Activated CD8-positive, alpha-beta T cell treated with anti-CD3 and anti-CD28 coated beads for 36 hours (primary cell): ENCODE data around the gene RHEB. TPM values are rescaled to one million over a fixed set of nuclear protein-coding genes. Genes with fewer than 3 reads are reported as not detected.

Experiments used
- ATAC-seq: fragments of 200-7000 bp; cut with Tn5 transposase; one replicate; pipeline ENCODE4 v1.10.0; 2021; ENCODE audit warnings: mild to moderate bottlenecking, moderate library complexity
- CTCF ChIA-PET: fragments of 350-600 bp; sonication (Branson Sonifier 250); formaldehyde crosslinking; loops from one replicate; lab custom pipeline; 2021; ENCODE audit warnings: antibody characterized with exemption; lab: Charles Lee
- POLR2A ChIA-PET: fragments of 350-600 bp; sonication (Branson Sonifier 250); formaldehyde crosslinking; loops from one replicate; lab custom pipeline; 2021; ENCODE audit warnings: antibody characterized with exemption; lab: Charles Lee
- DNase-seq: peaks from one replicate; pipeline ENCODE4 v3.0.0-alpha.2; 2020
- H3K27ac Mint-ChIP-seq: one replicate; pipeline ENCODE4 v1.8.0; 2021; ENCODE audit warnings: mild to moderate bottlenecking, mixed read lengths
- H3K27me3 Mint-ChIP-seq: one replicate; pipeline ENCODE4 v1.8.0; 2021; ENCODE audit warnings: mixed read lengths
- H3K36me3 Mint-ChIP-seq: one replicate; pipeline ENCODE4 v1.8.0; 2021; ENCODE audit warnings: low read depth, mixed read lengths
- H3K4me1 Mint-ChIP-seq: one replicate; pipeline ENCODE4 v1.8.0; 2021; ENCODE audit warnings: low read depth, mixed read lengths
- H3K4me3 Mint-ChIP-seq: one replicate; pipeline ENCODE4 v1.8.0; 2021; ENCODE audit warnings: mild to moderate bottlenecking, moderate library complexity, mixed read lengths
- H3K9me3 Mint-ChIP-seq: one replicate; pipeline ENCODE4 v1.8.0; 2021; ENCODE audit warnings: mixed read lengths
- intact Hi-C: fragments of 100-400 bp; cut with micrococcal nuclease; formaldehyde crosslinking; loops from one replicate; pipeline ENCODE4 v1.10.0; 2022
- total RNA-seq, 2 experiments: library from RNA; stranded (reverse); gene quantifications; one replicate each; pipeline ENCODE4 v1.2.3, GENCODE V29; 2021
- TF ChIP-seq, protein P1 (sequence below): fragments of 200-600 bp; IDR thresholded peaks from one replicate; pipeline ENCODE4 v1.8.0; 2022; ENCODE audit warnings: antibody characterized with exemption, mild to moderate bottlenecking

The RHEB gene
- total RNA-seq, 2 experiments from 2014 or later: 42.0 to 42.6 TPM

GRCh38 chr7:151468217-151469018, 51.3 kb downstream of the RHEB start:
- peaks cover 6% of the 10 kb centered on the region for H3K9me3 Mint-ChIP-seq
- CTCF ChIA-PET: no interaction called here

DNA sequence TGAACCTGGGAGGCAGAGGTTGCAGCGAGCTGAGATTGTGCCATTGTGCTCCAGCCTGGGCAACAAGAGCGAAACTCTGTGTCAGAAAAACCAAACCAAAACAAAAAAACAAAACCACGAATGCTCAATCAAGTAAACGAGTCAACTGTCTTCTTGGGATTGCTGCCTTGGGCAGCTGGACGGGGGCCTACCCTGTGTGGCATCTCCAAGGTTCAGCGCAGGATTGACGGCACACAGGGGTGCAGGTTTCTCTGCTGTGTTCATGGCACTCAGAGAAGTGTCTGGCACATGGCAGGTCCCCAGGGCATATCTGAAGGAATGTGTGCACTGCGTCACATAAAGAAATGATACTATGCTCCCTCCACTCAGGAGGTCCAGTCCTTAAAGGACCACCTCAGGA, 54.5 kb downstream of the RHEB start:
- no peak for ATAC-seq
- no peak for DNase-seq
- H3K4me1 Mint-ChIP-seq: peaks cover 14% of the 10 kb centered on the region
- POLR2A ChIA-PET: interaction anchor here (0.7 to 1.6 kb wide), 2 partner anchors 81 to 166 kb away, joined by 3 read pairs; no protein-coding TSS in a partner anchor
- H3K27ac Mint-ChIP-seq: no peak overlapping the region
- peaks cover 65% of the 10 kb centered on the region for H3K36me3 Mint-ChIP-seq
- intact Hi-C loops: no loop called here
- peaks cover 21% of the 10 kb centered on the region for H3K9me3 Mint-ChIP-seq
- TF ChIP-seq, protein P1, sequence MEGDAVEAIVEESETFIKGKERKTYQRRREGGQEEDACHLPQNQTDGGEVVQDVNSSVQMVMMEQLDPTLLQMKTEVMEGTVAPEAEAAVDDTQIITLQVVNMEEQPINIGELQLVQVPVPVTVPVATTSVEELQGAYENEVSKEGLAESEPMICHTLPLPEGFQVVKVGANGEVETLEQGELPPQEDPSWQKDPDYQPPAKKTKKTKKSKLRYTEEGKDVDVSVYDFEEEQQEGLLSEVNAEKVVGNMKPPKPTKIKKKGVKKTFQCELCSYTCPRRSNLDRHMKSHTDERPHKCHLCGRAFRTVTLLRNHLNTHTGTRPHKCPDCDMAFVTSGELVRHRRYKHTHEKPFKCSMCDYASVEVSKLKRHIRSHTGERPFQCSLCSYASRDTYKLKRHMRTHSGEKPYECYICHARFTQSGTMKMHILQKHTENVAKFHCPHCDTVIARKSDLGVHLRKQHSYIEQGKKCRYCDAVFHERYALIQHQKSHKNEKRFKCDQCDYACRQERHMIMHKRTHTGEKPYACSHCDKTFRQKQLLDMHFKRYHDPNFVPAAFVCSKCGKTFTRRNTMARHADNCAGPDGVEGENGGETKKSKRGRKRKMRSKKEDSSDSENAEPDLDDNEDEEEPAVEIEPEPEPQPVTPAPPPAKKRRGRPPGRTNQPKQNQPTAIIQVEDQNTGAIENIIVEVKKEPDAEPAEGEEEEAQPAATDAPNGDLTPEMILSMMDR: no peak
- peaks cover 3% of the 10 kb centered on the region for H3K27me3 Mint-ChIP-seq
- H3K4me3 Mint-ChIP-seq: no peak overlapping the region
- CTCF ChIA-PET: interaction anchor here (1.2 to 1.9 kb wide), 2 partner anchors 17 to 97 kb away, joined by 4 to 8 read pairs; no protein-coding TSS in a partner anchor

More at GRCh38 chr7:151468217-151469018, 51.3 kb downstream of the RHEB start:
- H3K4me1 Mint-ChIP-seq: peaks cover 39% of the 10 kb centered on the region
- H3K27me3 Mint-ChIP-seq: no peaks in the 10 kb centered on the region
- DNase-seq (no peak), ATAC-seq (no peak)
- intact Hi-C loops: no loop called here
- TF ChIP-seq, protein P1: no peak
- H3K27ac Mint-ChIP-seq: no peak overlapping the region
- POLR2A ChIA-PET: interaction anchor here (1.1 kb wide), 1 partner anchor 109 kb away, joined by 3 read pairs; no protein-coding TSS in a partner anchor
- H3K36me3 Mint-ChIP-seq: peaks cover 84% of the 10 kb centered on the region
- no peak overlapping the region for H3K4me3 Mint-ChIP-seq

- Mint-ChIP-seq H3K9me3 (peaks cover 21% of the 10 kb centered on the region), H3K4me1 (peaks cover 2% of the 10 kb centered on the region), H3K27ac (no peak overlapping the region), H3K4me3 (no peak overlapping the region), H3K27me3 (peaks cover 11% of the 10 kb centered on the region), H3K36me3 (peaks cover 38% of the 10 kb centered on the region)
- ATAC-seq (no peak), DNase-seq (no peak)
- CTCF ChIA-PET: interaction anchor here (0.7 to 3.6 kb wide), 3 partner anchors 13 to 147 kb away, joined by 3 to 32 read pairs (median 5); no protein-coding TSS in a partner anchor
- TF ChIP-seq, protein P1: no peak
- intact Hi-C loops: no loop called here
- POLR2A ChIA-PET: interaction anchor here (1.1 to 1.6 kb wide), 2 partner anchors 14 to 121 kb away, joined by 4 to 5 read pairs; no protein-coding TSS in a partner anchor
These were observed 57.4 kb downstream of the RHEB start for GRCh38 chr7:151462306-151462779.

DNA sequence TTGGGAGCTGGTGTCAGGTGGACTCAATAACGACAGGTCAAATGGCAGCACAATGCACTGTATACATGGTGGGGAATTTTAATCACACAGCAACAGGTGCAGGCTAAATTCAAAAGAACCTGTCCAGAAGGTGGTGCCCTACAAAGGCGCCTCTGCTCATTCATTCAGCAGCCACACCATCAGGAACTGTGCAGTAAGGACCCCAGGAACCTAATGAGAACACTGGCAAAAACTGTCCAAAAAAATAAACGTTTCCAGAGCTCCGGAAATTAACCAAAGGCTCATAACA, 57.8 kb downstream of the RHEB start:
- H3K27ac Mint-ChIP-seq: no peak overlapping the region
- DNase-seq (no peak), ATAC-seq (peak; percentile 20)
- CTCF ChIA-PET: interaction anchor here (0.7 to 3.6 kb wide), 3 partner anchors 13 to 146 kb away, joined by 3 to 32 read pairs (median 5); no protein-coding TSS in a partner anchor
- peaks cover 21% of the 10 kb centered on the region for H3K9me3 Mint-ChIP-seq
- intact Hi-C loops: no loop called here
- no peak overlapping the region for H3K4me3 Mint-ChIP-seq
- peaks cover 33% of the 10 kb centered on the region for H3K36me3 Mint-ChIP-seq
- POLR2A ChIA-PET: interaction anchor here (1.6 kb wide), 1 partner anchor 13 kb away, joined by 5 read pairs; no protein-coding TSS in a partner anchor
- peaks cover 7% of the 10 kb centered on the region for H3K4me1 Mint-ChIP-seq
- H3K27me3 Mint-ChIP-seq: peaks cover 11% of the 10 kb centered on the region
- TF ChIP-seq, protein P1: no peak
